A673 (cell line): ENCODE results near the gene ROBO3.

ENCODE experiments used
- CTCF ChIP-seq: fragments of 300-800, 200-600 bp; sonication (generic); conservative IDR thresholded peaks from 2 replicates; pipeline ENCODE4 v1.5.1; 2017; ENCODE audit warnings: low read depth, mild to moderate bottlenecking, antibody characterized with exemption, low read length, moderate library complexity, mixed read lengths
- EZH2 ChIP-seq: fragments of 200-600 bp; sonication (generic); IDR thresholded peaks from 2 replicates; pipeline ENCODE4 v1.6.1; 2017; ENCODE audit warnings: borderline replicate concordance, low read depth, mild to moderate bottlenecking, mixed read lengths, antibody characterized with exemption, low read length; ENCODE audit not compliant: poor library complexity, severe bottlenecking

- TF ChIP-seq EZH2 (peak; percentile 91), CTCF (no peak)
Measured at GRCh38 chr11:124868331-124869274, 3.4 kb downstream of the ROBO3 start.
